GM12873 (cell line): ENCODE results near the gene KCNJ9.

Source experiments
- TF ChIP-seq, protein P1 (sequence below): IDR thresholded peaks from 2 replicates; pipeline ENCODE4 v1.5.1; 2012; ENCODE audit warnings: low read depth, mild to moderate bottlenecking, moderate library complexity, low read length, control low read depth; ENCODE audit not compliant: insufficient read depth; ENCODE audit errors: missing control alignments

Gene KCNJ9

DNA sequence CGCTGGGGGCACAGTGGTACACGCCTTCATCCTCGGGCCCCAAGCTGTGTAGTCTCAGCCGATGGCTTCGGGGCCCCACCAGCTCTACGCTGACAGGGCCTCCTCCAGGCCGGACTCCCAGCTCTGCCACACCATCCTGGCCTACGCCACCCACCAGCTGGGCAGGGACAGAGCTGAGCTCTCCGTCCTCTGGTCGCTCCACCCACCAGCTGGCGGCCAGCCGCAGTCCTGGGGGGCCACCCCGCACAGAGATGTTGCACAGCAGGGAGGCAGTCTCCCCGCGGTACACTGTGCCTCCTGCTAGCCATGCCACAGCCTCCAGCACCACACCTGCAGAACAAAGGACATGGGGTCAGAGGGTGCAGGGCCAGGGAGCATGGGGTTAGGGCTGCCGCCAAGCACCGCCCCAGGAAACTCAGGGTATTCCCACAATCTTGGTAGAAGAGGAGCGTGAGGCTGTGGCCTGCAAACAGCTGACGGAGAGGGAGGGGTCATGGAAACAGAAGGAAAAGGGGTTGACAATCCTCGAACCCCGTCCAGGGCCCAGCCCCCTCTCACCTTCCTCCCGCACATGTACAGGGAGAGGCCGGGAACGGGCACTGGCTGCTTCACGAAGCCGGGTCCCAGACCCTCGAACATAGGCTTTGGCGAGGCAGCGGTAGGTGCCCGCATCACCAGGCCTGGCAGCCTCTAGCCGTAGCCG lies 11.2 kb downstream of the KCNJ9 start:
- TF ChIP-seq, protein P1, sequence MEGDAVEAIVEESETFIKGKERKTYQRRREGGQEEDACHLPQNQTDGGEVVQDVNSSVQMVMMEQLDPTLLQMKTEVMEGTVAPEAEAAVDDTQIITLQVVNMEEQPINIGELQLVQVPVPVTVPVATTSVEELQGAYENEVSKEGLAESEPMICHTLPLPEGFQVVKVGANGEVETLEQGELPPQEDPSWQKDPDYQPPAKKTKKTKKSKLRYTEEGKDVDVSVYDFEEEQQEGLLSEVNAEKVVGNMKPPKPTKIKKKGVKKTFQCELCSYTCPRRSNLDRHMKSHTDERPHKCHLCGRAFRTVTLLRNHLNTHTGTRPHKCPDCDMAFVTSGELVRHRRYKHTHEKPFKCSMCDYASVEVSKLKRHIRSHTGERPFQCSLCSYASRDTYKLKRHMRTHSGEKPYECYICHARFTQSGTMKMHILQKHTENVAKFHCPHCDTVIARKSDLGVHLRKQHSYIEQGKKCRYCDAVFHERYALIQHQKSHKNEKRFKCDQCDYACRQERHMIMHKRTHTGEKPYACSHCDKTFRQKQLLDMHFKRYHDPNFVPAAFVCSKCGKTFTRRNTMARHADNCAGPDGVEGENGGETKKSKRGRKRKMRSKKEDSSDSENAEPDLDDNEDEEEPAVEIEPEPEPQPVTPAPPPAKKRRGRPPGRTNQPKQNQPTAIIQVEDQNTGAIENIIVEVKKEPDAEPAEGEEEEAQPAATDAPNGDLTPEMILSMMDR: no peak

DNA sequence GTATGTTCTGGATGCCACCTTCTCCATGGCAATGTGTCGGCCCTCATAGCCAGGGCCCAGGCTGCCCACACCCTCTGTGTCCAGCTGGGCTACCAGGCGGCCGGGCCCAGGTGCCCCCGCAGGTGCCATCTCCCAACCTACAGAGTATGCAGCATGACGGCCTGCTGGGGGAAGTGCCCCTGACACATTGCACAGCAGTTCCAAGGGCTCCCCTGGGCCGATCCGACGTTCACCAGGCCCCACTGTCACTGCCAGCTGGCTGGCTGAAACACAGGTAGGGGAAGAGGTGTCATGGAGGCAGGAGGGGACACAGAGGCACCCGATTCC lies 11.7 kb downstream of the KCNJ9 start:
- TF ChIP-seq, protein P1: no peak

DNA sequence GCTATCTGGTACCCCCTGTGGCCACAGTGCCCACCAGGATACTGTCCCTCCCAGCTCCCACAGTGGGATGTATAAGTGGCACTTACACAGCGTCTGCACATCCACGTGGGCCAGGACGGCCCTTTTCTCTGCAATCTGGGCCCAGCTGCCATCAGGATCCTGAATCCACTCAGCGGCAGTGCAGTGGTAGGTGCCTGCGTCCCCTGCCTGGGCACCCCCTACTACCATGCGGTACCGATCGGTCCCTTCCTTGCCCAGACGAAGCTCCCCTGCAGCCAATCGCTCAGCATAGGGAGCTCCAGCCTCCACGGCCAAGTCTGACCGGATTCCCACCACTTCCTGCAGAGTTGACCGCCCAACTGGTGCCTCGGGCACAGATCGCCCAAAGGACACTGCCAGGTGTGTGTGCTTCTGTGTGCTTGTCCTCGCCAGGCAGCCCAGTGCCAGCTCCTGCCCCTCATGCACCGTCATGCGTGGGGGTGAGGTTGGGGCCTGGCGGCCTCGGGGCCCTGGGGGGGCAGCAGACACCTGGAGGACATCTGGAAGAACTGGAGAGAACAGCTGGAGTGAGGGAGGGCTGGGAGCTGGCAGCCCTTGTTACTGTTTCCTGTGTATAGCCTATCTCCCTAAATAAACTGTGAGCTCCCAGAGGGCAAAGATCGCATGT lies 12.4 kb downstream of the KCNJ9 start:
- TF ChIP-seq, protein P1: no peak

DNA sequence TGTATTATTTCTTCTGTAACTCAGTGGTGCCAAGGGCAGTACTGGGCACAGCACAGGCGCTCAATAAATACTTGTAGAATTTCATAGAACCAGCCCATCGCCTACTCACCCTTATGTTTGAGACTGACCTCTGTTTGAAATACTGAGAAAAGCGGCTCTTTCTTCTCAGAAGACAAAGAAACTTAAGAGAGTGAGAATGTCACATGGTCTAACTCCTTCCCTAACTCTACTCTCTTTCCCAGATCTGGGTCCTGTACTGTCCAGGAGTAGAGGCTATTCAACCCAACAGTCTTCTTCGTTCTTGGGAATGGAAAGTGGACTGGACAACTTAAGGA lies 12.9 kb downstream of the KCNJ9 start:
- TF ChIP-seq, protein P1: no peak

DNA sequence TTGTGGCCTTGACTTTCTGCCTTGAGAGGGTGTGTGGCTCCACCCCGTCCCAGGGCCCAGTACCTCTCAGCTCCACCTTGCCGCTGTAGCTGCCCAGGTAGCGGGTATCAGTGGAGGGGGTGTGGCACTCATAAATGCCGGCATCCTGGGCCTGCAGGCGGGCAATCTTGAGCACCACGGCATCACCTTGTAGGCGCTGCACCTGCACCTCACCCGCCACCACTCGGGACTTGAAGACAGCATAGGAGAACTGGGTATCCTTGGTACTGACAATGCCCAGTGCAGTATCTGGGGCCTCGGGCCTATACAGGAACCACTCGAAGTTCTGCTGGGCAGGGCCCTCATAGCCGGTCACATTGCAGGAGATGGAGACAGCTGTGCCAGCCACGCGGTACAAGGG lies 13.5 kb downstream of the KCNJ9 start:
- TF ChIP-seq, protein P1: no peak

DNA sequence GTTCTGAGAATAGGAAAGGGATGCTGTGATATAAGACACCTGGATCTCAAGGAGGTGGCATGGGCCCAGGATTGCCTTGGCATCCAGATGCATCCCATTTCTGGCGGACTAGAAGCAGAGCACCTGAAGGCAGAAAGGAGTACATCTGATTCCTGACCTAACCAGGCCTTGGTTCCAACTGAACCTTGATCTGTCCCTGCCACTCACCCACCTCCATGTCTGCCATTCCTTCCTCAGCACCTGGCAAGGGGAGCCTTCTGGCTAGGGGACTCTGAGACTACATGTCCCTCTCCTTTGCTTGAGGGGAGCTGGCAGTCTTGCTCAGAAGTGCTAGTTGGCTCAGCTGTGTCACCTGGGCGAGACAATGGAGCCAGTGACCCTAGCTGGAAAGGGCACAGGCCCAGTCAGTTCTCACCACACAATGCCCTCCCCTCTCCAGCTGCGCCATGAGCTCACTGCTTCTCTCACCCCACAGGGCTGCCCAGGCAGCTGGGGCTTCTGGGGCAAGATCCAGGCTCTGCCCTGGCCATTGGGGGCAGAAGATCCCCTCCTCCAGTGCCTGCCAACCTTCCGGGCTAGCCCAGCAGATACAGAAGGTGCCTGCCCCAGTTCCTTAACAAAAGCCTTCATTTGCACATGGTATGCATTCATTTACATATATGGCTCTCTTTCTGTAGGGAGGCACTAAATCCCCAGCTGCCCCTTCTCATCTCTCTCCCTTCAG lies 14.2 kb downstream of the KCNJ9 start:
- TF ChIP-seq, protein P1: no peak
